NCI-H2196 treated with DMSO at 0.1 percent for 48 hours (cell line): ENCODE results near the gene CARD11.

Source experiments
- DNase-seq: peaks from one replicate; lab custom pipeline; 2025; ENCODE audit not compliant: unreplicated experiment; lab: John Stamatoyannopoulos, UW

Gene CARD11

GRCh38 chr7:2984091-2984490 lies 59.6 kb downstream of the CARD11 start:
- DNase-seq, result no peak

DNA sequence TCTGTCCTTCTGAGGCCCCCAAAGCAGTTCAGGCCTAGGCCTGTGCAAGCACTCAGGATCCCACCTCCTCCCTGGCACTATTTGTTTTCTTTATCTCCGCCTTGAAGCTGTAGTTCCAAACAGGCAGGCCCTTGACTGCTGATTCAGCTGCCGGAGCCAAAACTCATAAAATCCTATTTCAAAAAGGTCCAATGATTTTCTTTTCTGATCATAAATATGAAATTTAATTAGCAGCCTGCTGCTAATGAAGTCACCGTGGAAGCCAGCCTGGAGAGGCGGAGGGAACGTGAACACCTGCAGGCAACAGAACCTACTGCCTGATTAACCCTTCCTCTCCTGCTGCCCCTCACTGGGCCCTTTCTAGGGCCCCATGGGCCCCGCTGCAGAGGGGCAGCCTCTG lies 60.1 kb downstream of the CARD11 start:
- DNase-seq, result no peak

- DNase-seq, result no peak
Observed at GRCh38 chr7:2982831-2983230, 60.8 kb downstream of the CARD11 start.

DNA sequence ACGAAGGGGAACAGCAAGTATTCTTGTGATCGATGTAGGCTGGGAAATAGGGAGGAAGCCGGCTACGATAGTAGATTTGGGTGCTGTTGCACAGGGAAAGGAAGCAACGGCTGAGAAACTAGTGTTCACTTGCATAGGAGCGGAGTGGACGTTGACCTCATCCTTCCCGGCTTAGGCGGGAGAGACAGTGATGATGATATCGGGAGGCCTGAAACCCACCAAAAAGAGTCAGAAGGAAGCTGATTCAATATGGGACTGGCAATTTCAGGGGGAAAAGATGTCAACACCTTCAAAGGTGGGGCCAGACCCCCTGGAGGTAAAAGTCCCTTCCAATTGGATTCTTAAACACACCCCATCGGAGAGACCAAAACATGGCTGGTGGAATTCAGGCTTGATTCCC lies 61.3 kb downstream of the CARD11 start:
- DNase-seq, result no peak

GRCh38 chr7:2981103-2981480 lies 62.6 kb downstream of the CARD11 start:
- DNase-seq, result no peak

GRCh38 chr7:2980401-2981102 lies 63.1 kb downstream of the CARD11 start:
- DNase-seq, result no peak

- no peak for DNase-seq
Observed at GRCh38 chr7:2979951-2980350, 63.7 kb downstream of the CARD11 start.

DNA sequence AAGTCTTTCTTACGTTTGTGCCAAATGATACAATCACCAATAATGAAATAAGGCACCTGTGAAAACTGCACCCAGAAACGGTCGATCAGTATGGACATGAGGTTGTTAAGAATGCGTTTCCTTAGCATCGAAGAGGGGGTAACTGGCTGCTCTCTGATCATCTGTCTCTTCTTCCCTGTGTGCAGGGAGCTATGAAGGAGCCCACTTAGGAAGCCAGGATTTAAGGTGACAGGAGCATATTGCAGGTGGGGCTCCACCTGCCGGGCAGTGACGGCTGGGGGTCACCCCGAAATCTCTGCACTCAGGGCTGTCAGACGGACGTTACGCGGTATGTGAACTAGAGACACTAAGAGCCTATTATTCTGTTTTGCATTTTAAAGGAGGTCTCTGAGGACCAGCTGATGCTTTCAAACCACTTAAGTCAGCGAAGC lies 64.5 kb downstream of the CARD11 start:
- no peak for DNase-seq

DNA sequence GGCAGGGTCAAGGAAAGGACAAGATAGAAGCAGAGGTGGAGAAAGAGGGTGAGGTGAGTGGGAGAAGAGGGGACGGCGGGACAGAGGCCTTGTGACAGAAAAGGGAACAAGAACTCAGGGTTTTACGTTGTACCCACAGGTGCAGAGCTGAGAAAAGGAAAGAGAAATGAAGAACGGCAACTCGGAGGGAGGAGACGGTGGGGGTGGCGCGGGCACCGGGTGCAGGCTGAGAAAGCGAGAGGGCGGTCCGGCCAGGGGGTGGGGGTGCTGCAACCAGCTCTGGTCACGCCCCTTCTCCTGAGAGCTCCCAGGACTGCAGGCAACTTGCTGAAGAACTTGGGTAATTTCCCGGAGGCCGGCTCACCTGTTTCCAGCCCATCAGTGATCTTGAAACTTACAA lies 65.3 kb downstream of the CARD11 start:
- DNase-seq, result no peak

DNA sequence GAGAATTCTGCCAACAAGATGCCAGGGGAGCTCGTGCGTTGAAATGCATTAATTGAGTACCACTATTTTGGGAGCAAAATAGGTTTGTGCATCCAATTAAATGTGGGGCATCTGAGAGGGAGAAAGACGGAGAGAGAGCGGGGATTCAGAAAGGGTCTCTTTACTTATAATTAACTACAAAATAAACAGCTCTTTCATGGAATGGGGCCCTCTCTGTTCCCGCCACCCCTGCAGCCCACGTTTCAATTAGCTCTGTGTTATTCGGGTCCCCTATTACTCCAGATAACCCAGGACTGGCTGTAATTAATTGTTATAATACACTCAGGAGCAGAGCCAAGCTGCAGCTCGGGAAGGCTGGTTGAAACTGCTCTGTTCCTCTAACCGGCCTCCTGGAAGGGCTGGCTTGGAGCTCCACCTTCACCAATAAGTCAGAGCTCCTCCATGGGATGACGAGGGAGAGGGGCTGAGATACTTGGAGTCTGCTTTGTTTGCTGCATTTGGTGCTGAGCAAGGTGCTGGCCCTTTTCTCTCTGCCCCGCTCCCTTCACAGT lies 67.8 kb downstream of the CARD11 start:
- DNase-seq, result no peak

GRCh38 chr7:2974093-2974819 lies 69.4 kb downstream of the CARD11 start:
- DNase-seq, result no peak

GRCh38 chr7:2972835-2973161 lies 70.9 kb downstream of the CARD11 start:
- DNase-seq, result no peak

DNA sequence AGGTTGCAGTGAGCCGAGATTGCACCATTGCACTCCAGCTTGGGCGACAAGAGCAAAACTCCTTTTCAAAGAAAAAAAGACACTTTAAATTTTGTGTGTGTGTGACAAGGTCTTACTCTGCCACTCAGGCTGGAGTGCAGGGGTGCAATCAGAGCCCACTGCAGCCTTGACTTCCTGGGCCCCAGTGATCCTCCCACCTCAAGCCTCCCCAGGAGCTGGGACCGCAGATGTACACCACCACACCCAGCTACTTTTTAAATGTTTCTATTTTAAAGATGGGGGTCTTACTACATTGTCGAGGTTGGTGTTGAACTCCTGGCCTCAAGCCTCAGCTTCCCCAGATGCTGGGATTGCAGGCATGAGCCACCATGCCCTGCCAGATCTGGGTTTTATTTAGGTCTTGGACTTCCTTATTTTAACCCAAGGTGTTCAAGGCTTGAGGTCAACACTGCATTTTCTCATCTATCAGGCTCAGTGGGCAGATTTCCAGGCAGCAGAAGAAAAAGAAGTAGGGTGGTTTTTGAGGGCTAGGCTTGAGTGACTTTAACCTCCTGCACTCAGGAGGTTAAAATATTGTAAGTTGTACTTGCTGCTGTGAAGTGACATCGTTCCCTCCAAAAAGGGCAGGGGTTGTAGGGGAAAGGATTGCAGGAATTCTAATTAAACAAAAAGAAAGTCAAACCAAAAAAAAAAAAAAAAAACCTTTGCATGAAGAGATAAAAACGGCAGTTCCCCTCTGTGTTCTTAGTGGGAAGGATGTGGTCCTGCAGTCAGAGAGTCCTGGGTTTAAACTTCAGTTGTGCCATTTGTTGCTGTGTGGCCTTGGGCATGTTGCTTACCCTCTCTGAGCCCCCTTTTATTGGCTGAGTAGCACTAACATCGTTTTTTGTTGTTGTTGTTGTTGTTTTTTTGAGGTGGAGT lies 71.5 kb downstream of the CARD11 start:
- DNase-seq, result no peak

DNA sequence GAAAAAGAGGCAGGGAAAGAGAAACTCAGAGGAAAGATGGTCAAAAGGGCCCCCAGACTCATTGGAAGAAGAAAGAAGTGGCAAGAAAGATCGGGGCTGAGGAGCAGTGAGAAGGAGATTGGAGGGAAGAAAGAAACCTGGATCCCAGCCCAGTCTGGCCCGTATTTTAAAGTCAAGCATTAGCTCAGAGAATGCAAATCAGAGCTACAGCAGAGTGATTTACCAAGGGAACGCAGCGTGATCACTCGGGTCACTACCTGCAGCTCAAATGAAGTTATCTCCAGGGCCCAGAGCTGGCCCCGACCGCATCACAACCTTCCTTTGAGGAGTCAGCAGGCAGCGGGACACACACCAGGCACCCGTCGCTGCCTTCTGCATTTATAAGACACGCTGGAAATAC lies 72.8 kb downstream of the CARD11 start:
- DNase-seq, result no peak

- DNase-seq, result no peak
Observed at GRCh38 chr7:2970307-2970664, 73.4 kb downstream of the CARD11 start.

DNA sequence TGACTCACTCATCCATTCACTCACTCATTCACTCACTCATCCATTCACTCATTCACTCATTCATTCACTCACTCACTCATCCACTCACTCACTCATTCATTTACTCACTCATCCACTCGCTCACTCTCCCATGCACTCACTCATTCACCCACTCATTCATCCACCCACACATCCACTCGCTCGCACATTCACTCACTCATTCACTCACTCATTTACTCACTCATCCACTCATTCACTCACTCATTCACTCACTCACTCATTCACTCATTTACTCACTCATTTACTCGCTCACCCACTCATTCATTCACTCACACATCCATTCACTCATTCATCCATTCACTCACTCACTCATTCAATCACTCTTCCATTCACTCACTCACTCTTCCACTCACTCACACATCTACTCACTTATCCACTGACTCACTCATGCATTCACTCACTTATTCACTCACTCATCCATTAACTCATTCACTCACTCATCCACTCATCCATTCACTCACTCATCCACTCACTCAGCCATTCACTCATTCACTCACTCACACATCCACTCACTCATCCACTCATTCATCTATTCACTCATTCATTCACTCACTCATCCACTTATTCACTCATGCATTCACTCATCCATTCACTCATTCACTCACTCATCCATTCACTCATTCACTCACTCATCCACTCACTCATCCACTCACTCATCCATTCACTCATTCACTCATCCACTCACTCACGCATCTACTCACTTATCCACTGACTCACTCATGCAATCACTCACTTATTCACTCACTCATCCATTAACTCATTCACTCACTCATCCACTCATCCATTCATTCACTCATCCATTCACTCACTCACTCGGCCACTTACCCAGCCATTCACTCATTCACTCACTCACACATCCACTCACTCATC lies 74.0 kb downstream of the CARD11 start:
- no peak for DNase-seq

DNA sequence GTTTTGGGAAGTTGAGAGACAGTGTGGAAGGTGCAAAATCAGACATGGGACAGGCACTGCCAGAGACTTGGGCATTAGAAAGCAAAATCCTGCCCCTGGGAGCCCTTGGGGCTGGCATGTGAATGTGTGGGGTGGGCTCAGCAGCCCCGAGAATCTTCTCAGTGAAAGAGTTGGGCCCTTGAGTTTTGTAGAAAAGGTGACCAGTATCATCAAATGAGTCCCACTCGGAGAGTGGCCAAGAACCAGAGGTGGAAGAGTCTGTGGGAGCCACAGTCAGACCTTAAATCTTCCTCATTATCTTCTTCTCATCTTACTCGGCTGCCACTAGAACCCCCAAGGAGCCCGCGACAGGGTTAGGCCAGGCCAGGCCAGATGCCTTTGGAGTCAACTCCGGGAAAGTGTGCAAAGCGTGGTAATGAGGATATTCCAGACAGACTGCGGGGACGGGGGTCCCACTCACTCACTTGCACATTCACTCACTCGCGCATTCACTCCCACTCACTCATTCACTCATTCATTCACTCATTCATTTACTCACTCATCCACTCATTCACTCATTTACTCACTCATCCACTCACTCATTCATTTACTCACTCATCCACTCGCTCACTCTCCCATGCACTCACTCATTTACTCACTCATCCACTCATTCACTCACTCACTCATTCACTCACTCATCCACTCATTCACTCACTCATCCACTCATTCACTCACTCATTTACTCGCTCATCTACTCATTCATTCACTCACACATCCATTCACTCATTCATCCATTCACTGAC lies 74.9 kb downstream of the CARD11 start:
- DNase-seq, result no peak

- DNase-seq, result no peak
Observed at GRCh38 chr7:2968176-2968575, 75.5 kb downstream of the CARD11 start.

- DNase-seq, result no peak
Observed at GRCh38 chr7:2967705-2968104, 76.0 kb downstream of the CARD11 start.

DNA sequence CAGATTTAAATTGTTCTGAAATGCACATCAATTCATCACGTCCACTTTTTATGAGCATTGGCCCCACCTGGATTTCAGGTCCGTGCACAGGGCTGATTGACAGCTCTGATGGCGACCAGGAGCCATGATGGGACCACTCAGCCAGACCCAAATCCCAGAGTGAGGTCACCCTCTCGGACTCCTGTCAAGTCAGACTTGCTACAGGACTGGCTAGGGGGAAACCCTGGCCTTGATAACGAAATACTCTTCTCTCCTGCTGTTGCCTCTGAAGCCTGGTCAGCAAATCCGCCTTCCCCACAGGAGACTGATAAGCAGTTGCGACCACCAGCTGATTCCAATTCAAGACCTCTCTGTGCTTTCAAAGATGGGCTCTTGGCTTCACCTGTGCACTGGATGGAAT lies 76.4 kb downstream of the CARD11 start:
- no peak for DNase-seq
